ENCODE results near the gene BUB3. TPM values are rescaled to one million over a fixed set of nuclear protein-coding genes. Genes with fewer than 3 reads are reported as not detected.

BUB3 gene
- total and polyA plus RNA-seq, 2 of the 13 experiments (the other 11 are each of a cell fraction or from before 2014, with no cell fraction given) = 174 to 188 TPM

- TF ChIP-seq ATF2 (CRISPR knock-in tag; IDR thresholded peaks at IDR 0.05) (no peak), ZNF33B (CRISPR knock-in tag; IDR thresholded peaks at IDR 0.05) (no peak), ARID5B (CRISPR knock-in tag; IDR thresholded peaks at IDR 0.05) (0 out of 2 replicates have a peak, but pooled peaks have one; percentile 19), ZNF780A (CRISPR knock-in tag; IDR thresholded peaks at IDR 0.05) (no peak), SP2 (CRISPR knock-in tag; IDR thresholded peaks at IDR 0.05) (no peak), CBFB (CRISPR knock-in tag; IDR thresholded peaks at IDR 0.05) (no peak), PREB (CRISPR knock-in tag; IDR thresholded peaks at IDR 0.05) (no peak), CCDC6 (CRISPR knock-in tag; IDR thresholded peaks at IDR 0.05) (no peak)
Measured at GRCh38 chr10:123132576-123133477, 21.4 kb upstream of the BUB3 start (continued).

Data from HepG2 (cell line).